Embryonic facial prominence (tissue), 1 donor: ENCODE measurements around the gene HMCN2.
"Not testable (repeated sequence)": the region's sequence is repeated elsewhere in the genome, so short reads cannot be mapped to it uniquely, and the experiment has no call there.

Experiments used
- DNase-seq: peaks from one replicate; pipeline ENCODE4 v3.0.0-alpha.2; 2016; ENCODE audit errors: extremely low spot score

Gene HMCN2

DNA sequence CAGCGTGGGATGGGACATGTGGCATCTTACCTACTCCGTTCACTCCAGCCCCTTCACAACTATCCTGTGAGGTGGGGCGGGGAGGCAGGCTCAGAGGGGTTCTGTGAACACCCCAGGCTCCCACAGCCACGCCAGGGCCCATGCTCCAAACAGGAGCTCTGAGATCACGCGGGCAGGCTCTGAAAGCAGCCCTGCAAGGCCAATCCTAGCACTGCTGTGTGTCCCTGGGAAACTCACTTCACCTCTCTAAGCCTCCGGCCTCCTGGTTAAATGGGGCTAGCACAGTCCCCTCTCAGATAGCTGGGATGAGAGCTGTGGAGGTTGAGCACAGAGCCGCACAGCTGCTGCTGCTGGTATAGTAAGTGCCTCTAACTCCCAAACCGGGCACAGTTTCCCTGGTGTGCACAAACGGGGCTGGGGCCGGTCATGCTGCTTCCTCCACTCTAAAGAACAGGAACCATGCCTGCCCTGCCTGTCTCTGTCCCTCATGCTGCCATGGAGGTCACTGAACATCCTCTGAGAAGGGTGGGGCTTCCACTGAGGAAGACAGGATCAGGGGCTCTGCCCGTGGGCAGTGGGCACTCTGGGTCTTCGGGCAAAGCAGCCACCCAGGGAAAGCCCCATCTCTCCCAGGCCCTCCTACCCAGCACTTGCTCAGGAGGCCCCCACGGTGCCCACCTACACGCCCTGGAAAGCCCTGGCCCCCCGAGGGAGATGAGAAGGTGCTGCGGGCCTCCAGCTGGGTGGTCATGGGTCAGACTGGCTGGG, 166.2 kb downstream of the HMCN2 start:
- DNase-seq = no peak

DNA sequence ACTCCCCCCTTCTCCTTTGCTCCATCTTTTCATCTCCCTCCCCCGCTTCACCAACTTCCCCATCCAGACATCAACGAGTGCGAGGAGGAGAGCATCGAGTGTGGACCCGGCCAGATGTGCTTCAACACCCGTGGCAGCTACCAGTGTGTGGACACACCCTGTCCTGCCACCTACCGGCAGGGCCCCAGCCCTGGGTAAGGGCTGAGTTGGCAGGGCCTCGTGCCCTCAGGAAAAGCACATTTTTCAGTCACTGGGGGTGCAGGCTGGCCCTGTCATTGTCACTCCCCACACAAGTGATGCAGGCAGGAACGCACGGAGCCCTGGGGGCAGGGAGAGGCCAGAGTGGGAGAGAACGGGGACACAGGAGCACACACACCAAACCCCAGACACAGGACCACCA, 166.8 kb downstream of the HMCN2 start:
- no peak for DNase-seq

- no peak for DNase-seq
Observed at GRCh38 chr9:130432796-130433167, 167.2 kb downstream of the HMCN2 start.

GRCh38 chr9:130433168-130433946, 167.8 kb downstream of the HMCN2 start:
- no peak for DNase-seq

- DNase-seq = no peak
Observed at GRCh38 chr9:130433947-130434262, 168.3 kb downstream of the HMCN2 start.

GRCh38 chr9:130434656-130435055, 169.1 kb downstream of the HMCN2 start:
- not testable (repeated sequence) for DNase-seq

GRCh38 chr9:130437011-130437789, 171.6 kb downstream of the HMCN2 start:
- DNase-seq = no peak

DNA sequence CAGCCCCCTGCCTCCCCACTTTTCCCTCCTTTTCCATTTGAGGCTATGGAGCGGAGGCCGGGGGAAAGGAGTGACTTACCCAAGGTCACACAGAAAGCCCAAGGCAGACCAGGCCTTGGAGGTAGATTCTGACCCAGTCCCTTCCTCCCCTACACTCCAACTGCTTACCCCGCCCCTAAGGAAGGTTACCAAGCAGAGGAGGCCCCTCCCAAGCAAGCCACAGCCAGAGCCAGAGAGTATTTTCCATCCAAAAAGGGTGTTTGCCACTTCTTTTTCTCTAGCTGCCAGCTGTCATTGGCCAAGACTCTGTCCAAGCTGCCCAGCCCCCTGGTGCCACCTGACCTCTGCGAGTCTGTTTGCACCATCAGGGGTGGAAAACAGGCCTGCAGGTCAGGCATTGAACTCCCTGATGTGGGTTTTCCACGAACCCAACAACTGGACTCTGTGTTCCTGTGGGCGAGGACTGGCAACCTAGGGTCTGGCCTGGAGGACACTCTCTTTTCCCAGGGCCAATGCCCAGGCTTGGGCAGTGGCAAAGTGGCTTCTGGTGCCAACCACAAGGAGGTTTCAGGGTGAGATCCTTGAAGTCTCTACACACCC, 172.9 kb downstream of the HMCN2 start:
- no peak for DNase-seq

DNA sequence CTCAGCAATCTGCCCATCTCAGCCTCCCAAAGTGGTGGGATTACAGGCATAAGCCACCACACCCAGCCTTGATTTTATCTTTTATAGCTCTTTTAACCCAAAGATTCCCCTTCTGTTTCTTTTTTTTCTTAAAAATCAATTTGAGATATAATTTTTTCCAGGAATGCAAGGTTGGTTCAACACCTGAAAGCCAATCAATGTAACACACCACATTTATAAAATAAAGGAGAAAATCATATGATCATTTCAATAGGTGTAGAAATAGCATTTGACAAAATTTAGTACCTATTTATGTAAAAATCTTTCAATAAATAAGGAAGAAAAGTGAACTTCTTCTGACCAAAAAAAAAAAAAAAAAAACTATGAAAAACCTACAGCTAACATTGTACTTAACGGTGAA, 175.5 kb downstream of the HMCN2 start:
- DNase-seq = no peak

DNA sequence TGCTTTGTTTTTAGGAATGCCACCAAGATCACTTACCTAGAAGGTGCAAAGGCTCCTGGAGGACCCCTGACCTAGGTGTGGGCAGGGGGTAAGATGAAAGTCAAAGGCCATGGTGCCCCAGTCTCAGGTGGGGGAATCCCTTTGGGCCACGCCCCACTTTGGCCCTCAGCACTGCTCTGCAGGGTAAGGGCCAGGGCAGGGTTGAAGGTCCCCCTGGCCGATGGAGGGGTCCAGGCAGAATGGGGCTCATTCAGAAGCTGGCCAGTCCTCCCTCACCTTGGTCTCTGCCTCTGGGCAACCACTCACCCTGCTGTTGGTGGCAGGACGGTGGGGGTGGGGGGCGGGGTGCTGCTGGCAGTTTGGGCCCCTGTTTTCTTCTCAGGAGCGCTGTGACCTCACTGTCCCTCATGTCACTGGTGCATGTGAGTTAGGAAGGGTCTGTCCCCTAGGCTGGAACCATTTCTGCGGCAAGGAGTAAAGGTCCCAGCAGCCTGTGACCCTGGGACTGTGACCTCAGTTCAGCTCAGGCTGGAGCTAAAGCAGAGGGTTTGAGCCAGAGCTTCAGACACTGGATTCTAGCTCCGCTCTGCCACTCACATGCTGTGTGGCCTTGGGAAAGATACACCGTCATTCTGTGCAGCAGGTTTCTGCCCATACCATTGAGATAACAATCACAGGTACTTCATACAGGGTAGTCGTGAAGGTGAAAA, 177.3 kb downstream of the HMCN2 start:
- no peak for DNase-seq

DNA sequence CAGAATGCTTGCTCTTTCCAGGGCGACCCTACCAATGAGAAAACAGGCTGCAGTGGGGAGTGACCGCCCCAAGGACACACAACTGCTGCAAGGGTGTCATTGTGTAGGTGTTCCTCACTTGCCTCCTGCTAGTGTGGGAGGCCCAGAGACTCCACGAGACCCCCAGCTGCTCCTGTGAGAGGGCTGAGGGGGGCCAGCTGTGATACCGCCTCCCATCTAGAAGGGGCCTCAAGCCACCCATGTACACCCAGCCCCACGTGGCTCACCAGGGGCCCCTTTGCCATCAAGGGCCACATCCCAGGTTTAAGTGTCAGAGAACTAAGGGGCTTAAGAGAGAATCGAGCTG, 177.9 kb downstream of the HMCN2 start:
- DNase-seq = no peak

- no peak for DNase-seq
Observed at GRCh38 chr9:130443840-130444492, 178.4 kb downstream of the HMCN2 start.

GRCh38 chr9:130444565-130445221, 179.1 kb downstream of the HMCN2 start, which contains the start of gene ASS1:
Gene ASS1 (plus strand): TSS chr9:130444961. CDS start chr9:130452229, 7,268 bp downstream.
- DNase-seq = no peak

DNA sequence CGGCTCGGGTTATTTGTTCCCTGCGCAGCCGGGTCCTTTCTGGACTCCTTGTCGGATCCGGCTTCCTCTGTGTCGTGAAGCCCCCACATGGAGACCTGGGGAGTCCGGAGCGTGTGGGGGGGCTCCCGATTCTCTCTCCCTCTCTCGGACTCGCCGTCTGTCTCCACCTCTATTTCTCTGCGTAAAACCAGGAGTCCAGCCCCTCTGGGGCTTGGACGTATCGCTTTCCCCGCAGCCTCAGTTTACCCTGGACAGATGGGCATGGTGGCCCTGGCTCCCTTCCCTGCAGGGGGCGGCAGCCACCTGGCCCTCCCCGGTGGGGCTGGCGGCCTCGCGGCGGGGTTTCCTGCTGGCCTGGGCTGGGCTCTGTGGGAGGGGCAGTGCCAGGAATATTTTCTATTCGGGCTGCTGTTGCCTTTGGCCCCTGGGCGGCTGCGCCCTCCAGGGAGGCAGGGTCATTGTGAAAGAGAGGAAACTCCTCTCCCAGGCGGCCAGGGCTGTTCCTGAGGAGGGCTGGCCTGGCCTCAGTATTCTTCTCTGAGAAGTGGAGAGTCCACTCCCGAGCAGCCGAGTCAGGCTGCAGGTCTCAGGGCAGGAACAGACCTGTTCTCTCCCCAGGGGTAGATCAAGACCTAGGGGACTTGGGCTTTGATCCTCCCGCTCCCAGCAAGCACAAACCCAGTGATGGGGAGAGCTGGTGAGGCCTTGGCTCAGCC, 179.9 kb downstream of the HMCN2 start:
- DNase-seq = no peak

- no peak for DNase-seq
Observed at GRCh38 chr9:130446101-130446861, 180.7 kb downstream of the HMCN2 start.

GRCh38 chr9:130447193-130447816, 181.7 kb downstream of the HMCN2 start:
- no peak for DNase-seq

- no peak for DNase-seq
Observed at GRCh38 chr9:130448035-130448624, 182.6 kb downstream of the HMCN2 start.
